GM18909 (cell line): ENCODE data around the gene ITPRID1.
"Not testable (repeated sequence)": the region's sequence is repeated elsewhere in the genome, so short reads cannot be mapped to it uniquely, and the experiment has no call there.

Experiments
- ATAC-seq: cut with Tn5 transposase; IDR thresholded peaks from one replicate; pipeline ENCODE4 v1.9.1; 2021; ENCODE audit warnings: mild to moderate bottlenecking; ENCODE audit not compliant: unreplicated experiment, poor library complexity

The ITPRID1 gene

DNA sequence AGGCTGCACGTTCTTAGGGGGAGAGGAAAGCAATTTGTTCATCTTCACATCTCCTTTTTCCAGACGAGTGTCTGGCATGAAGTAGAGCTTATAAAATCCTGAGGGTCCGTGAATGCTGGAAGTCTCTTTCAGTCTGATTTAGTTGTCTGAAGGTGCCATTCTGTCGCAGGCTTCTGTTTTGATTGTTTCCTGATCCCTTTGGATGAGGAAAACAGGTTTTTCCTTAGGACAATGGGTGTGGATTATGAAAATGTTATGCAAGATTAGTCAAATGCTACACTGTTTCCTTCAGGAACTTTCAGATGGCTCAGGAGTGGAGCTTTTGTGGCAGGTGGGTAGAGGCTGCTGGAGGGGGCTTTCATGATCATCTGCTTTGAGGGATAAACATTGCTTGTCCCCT is at the start of gene ITPRID1:
Gene ITPRID1 (plus strand): TSS at position 301 of the 400 bp plus-strand sequence. CDS start 38,935 bp downstream, outside the sequence.
- no peak for ATAC-seq

- ATAC-seq: no peak
These were observed 49.3 kb upstream of the ITPRID1 start for GRCh38 chr7:31464601-31465000.

GRCh38 chr7:31465285-31465684 is 48.6 kb upstream of the ITPRID1 start:
- ATAC-seq: no peak

DNA sequence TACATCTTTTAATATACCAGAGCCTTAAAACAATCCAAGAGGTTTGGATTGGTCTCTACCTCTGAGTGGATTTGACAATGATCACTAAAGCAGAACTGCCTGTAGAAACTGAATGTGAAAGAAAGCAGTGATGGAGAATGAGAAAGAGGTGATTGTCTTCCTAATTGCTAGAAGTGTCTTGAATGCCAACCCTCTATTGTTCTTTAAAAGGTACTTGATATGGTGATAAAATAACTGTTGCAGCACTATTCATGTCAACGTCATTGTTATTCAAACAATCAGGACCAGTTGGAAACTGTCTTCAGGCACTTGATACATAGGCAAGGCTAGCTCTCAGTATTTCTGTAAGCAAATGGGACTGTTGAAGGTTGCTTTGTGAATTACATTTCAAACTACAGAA is 47.9 kb upstream of the ITPRID1 start:
- ATAC-seq: no peak

- ATAC-seq: not testable (repeated sequence)
These were observed 43.0 kb upstream of the ITPRID1 start for GRCh38 chr7:31470883-31471282.

DNA sequence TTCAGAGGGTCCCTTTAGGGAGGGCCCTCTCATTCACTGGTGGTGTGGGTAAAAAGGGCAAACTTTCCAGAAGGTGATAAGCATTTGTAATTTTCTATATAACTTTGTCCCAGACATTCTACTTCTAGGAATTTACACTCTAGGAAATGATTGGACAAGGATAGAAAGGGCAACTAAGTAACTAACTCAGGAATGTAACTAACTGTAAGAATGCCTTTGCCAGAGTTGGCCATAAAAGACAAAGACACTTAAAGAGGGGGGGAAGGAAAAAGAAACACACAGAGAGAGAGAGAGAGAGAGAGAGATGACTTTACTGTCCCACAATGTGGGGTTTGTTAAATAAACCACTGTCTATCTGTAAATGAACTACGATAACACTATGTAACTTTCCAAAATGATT is 38.5 kb upstream of the ITPRID1 start:
- ATAC-seq: no peak

DNA sequence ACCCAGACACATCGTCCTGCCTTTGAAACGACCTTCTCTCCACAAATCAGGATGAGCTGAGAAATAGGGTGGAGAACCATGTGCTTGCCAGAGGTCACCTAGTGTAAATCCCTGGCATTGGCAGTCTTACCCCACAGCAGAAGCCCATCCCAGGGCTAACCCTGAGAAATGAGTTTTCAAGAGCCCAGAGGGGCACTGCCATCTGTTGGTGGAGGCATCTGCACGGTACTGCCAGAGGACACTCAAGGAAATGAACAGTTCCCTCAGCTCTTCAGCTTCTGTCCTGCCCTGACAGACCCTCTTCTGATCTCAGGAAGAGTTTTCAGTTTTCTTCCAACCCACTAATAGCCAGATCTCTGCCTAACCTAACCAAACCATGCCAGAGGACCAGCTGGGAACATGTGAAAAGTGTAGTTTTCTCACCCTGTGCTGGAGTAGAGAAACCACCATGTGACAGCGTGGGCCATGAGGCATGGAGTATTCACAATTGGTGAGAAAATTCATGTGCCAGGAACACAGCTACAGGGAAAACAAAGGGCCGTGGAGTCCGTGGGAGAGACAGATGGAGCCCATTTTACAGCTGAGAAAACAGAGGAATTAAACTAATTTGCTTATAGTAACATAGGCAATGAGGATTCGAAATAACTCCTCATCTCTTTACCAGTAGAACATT is 37.7 kb upstream of the ITPRID1 start:
- no peak for ATAC-seq

GRCh38 chr7:31476941-31477677 is 36.8 kb upstream of the ITPRID1 start:
- ATAC-seq: no peak

DNA sequence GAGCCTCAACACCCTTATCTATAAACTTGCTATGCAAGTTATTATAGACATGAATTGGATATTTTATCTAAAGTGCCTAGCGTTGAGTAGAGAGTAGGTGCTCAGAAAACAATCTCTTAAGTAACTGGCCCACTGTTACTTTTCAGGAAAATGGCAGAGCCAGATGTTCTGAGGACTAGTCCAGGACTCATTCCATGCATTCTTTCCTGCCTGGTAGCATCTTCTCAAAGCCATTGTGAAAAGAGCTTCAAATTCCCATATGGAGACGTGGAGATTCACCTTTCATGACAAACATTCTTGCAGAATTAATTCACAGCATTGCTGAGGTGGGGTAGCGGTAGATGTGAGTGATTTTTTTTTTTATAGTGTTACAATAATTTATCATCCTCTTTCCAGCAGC is 35.9 kb upstream of the ITPRID1 start:
- ATAC-seq: no peak

- ATAC-seq: peak; percentile 90
These were observed 35.2 kb upstream of the ITPRID1 start for GRCh38 chr7:31478721-31479120.

DNA sequence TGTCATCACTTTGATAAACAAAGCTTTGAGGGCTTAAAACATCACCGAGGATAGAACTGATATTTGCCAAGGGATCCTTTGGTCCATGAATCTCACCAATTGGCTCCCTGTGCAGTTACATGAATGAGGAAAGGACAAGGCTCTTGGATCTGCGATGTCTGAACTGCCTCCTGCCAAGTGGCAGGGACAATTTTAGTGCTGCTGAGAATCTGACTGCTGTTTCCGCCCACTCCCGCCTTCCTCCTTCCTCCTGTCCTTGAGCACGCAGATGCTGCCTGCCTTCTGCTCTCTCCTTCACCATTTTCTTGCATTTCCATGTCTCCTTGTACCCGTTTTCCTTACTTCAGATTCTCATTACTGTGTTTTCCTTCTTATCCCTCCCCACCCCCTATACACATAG is 26.8 kb upstream of the ITPRID1 start:
- ATAC-seq: no peak

- no peak for ATAC-seq
These were observed 26.4 kb upstream of the ITPRID1 start for GRCh38 chr7:31487476-31487875.

DNA sequence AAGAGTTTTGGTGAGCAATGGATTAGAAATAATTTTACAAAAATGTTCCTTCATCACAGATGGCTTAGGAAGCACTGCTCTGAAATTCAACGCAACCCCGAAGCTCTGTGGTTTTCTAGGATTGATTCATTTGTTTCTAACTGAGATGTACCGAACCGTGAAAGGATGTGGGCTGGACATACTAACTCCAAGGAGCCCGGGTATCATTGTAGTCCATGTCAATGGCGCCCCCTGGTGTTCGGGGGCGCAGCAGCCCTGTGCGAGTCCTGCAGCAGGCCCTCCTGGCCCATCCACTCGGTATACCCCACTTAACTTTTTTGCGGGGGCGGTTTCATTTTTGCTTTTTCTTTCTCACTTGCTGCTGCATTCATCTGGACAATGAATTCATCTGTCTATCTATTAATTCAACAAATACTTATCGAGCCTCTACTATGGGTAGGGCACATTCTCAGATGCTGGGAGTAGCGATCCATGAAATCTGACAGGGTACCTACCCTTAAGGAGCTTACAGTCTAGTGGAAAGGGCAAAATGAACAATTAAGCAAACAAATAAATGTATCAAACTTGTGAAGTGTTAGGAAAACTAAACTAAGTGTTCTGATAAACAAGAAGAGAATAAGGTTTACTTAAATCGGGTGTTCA is 25.2 kb upstream of the ITPRID1 start:
- ATAC-seq: peak; percentile 96

DNA sequence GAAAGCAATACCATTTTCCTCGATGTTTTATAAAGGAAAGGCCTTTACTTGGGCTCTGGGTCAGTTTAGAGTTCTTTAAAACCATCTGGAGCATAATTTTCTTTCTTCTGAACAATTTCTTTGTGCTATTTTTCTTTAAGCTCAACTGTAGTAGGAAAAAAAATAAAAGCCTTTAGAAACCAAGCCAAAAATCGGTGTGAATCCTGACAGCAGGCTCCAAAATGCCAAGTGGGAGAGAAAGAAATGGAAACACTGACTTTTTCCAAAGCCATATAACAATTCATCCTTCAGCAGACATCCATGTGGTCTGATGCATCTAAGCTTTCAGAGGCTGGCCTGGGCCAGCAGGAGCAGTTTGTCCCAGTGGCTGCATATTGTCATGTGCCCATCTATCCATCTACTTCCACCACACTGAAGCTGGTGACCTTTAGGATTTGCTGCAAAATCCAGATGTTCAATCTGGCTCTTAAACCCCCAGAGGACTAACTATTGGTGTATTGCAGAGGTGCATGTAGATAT is 23.0 kb upstream of the ITPRID1 start:
- ATAC-seq: no peak

DNA sequence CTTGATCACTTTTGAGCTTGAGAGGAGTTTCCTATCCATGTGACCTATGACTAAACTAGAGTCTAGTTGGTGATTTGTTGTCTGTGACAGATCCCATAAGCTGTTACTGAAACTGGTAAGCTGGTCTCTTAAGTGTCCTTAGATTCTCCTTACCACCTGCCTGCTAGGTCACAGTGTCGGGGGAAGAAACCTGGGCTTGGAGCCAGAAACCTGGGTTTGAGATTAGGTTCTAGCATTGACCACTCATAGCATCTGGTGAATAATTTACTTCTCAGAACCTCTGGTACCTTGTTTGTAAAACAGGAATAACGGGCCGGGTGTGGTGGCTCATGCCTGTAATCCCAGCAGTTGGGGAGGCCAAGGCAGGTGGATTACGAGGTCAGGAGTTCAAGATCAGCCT is 21.8 kb upstream of the ITPRID1 start:
- no peak for ATAC-seq

GRCh38 chr7:31493714-31494181 is 20.1 kb upstream of the ITPRID1 start:
- ATAC-seq: no peak

GRCh38 chr7:31494421-31494820 is 19.5 kb upstream of the ITPRID1 start:
- no peak for ATAC-seq

- ATAC-seq: no peak
These were observed 18.2 kb upstream of the ITPRID1 start for GRCh38 chr7:31495653-31496052.

DNA sequence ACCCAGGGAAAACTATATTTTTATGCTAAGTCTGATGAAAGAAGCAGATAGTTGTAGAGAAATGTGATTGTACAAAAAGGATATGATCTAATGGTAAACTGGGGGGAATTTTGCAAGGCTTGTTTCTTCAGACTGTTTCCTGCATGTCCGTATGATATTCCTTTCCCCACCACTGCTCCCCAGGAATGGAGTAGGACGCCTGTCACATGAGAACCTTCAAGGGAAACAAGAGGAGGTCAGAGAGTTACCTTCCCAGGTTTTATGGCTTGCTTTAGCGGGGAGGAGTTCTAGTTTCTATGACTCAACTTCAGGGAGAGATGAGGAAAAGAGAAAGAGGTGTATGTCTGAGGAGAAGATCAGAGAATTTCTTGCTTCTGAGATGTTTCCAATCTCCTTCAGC is 16.4 kb upstream of the ITPRID1 start:
- ATAC-seq: no peak

- no peak for ATAC-seq
These were observed 13.2 kb upstream of the ITPRID1 start for GRCh38 chr7:31500656-31501055.

- ATAC-seq: no peak
These were observed 5.1 kb upstream of the ITPRID1 start for GRCh38 chr7:31508823-31509222.
